GM20000 (cell line): ENCODE results near the gene TMEM30B.

Source experiments
- DNase-seq: peaks from one replicate; pipeline ENCODE4 v3.0.0; 2012; ENCODE audit warnings: low spot score
- TF ChIP-seq, protein P1 (sequence below): IDR thresholded peaks from 2 replicates; pipeline ENCODE4 v1.5.1; 2012; ENCODE audit warnings: mild to moderate bottlenecking, control low read depth; ENCODE audit errors: extremely low read depth, missing control alignments

TMEM30B gene

DNA sequence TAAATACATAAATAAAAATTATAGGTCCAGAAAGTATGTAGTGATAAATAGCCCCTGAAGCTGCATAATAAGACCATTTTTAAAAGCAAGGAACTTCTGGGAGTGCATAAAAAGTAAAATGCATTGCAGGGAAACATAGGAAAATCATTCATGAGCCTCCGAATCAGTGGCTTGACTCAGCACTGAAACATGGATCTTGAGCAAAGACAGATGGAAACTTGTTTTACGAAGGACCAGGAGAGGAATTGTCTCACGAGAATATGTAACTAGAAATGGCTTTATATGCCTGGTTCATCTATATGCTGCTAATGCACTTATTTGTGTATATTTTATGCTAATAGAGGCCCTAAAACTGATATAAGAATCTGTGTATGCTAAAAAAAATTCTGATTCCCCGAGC lies 14.7 kb downstream of the TMEM30B start:
- TF ChIP-seq, protein P1, sequence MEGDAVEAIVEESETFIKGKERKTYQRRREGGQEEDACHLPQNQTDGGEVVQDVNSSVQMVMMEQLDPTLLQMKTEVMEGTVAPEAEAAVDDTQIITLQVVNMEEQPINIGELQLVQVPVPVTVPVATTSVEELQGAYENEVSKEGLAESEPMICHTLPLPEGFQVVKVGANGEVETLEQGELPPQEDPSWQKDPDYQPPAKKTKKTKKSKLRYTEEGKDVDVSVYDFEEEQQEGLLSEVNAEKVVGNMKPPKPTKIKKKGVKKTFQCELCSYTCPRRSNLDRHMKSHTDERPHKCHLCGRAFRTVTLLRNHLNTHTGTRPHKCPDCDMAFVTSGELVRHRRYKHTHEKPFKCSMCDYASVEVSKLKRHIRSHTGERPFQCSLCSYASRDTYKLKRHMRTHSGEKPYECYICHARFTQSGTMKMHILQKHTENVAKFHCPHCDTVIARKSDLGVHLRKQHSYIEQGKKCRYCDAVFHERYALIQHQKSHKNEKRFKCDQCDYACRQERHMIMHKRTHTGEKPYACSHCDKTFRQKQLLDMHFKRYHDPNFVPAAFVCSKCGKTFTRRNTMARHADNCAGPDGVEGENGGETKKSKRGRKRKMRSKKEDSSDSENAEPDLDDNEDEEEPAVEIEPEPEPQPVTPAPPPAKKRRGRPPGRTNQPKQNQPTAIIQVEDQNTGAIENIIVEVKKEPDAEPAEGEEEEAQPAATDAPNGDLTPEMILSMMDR = no peak

DNA sequence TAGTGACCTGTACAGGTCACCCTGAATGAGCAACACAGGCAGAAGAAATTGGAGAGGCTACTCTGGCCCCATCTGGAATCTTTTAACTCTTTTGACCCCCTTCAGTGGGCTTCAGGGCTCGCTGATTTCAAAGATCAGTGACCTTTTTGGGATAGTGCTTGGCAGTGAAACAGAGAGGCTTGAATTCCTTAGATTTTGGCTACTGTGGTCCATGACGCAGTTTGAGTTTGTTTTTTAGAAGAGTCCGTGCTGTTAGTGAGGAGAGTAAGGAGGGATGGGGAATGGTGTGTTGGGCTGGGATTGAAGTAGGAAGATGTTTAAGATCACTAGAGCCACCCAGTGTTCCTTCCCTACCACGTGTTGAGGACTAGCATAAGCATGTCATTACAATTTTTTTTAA lies 16.5 kb downstream of the TMEM30B start:
- DNase-seq = no peak
- TF ChIP-seq, protein P1 = no peak

More for the DNA sequence above, 14.7 kb downstream of the TMEM30B start:
- no peak for DNase-seq

DNA sequence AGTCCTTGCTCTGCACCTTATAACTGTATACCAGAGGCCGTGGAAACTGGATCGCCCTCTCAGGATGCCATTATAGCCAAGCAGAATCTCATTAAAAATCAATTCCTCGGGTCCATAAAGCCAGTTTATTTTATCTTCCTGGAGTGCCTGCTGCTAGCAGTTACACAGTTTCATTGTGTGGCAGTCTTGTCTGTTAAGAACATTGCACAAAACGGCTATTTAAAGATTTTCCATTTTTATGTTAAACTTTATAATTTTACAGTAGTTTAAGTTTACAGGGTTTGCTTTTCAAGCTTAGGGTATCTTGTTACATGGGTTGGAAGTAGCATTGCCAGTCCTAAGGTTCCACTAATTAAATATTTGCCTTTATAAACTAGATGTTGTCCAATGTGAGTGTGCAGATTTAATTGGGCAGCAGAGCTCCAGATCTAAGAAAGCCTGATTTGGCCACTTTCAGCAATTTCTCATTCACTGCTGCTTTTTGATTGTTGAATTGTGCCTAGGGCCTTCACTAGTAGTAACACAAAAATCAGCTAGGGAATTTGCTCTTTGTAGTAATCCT lies 17.0 kb downstream of the TMEM30B start:
- TF ChIP-seq, protein P1 = no peak
- no peak for DNase-seq

DNA sequence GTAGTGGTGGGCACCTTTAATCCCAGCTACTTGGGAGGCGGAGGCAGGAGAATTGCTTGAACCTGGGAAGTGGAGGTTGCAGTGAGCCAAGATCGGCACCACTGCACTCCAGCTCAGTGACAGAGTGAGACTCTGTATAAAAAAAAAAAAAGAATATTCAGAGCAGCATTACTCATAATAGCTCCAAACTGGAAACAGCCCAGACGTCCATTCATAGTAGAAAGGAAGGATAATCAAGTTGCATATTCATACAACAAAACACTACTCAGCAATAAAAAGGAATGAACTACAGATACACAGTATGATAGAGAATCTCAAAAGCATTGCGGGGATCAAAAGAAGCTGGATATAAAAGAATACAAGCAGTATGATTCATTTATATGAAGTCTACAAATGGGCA lies 19.1 kb downstream of the TMEM30B start:
- DNase-seq = no peak
- TF ChIP-seq, protein P1 = no peak

DNA sequence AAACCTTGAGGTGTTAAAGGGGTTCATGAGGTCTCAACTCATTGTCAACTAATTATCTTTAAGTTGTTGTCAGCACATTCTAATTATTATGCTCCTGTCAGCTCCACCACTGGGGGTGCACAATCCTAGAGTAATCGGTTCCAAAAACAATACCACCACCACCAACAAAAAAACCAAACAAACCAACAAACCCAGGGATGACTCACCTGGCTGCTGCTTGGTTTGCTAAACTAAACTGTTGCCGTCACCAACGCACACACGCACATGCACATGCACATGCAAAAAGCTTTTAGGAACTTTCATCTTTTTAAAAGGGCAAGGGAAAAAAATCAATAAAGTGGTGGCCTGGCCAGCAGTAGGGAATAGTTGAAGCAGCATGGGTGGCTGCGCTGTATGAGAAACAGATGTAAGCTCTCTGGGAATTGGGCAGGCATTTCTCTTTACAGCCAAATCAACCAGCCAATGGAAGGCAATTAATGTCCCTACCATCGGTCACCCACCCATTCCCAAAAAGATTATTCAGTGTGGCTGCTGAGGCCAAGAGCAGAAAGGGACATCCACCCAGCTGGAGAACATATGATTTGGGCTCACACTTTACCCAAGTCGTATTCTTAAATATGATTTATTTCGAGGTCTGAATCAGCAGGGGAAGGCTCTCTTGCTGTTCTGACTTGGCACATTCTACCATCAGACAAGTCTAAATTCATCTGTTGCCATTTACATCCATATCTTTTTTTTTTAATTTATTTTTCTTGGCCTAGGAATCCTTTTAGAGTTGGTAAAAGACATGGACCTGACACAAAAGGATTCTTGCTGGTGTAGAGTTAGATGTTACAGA lies 20.0 kb downstream of the TMEM30B start:
- TF ChIP-seq, protein P1 = no peak
- no peak for DNase-seq

DNA sequence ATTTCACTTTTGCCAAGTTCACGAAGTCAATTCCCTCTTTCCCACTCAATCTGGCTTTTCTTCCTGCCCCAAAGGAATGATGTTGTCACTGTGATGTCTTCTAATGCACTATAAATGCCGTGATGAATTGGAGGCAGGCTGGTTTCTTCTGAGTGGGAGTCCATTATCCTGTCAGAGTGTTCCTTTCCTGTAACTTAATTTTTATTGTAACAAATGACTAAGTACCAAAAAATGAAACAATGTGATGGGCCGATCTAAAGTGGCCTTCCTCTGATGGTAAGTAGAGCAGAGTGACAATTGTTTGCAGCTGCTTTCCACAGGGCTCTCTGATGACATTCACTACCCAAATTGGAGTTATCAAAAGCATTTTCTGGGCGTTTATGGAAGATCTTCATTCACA lies 22.2 kb downstream of the TMEM30B start:
- no peak for DNase-seq

More for the DNA sequence above, 22.2 kb downstream of the TMEM30B start:
- TF ChIP-seq, protein P1 = no peak
